NCI-H128 (cell line): Measurements from ENCODE around the gene ZNF827.

Experiments used
- DNase-seq: peaks from one replicate; lab custom pipeline; 2025; ENCODE audit not compliant: unreplicated experiment; lab: John Stamatoyannopoulos, UW

Gene ZNF827

GRCh38 chr4:145890689-145891088 lies 47.9 kb downstream of the ZNF827 start:
- no peak for DNase-seq

GRCh38 chr4:145888393-145888792 lies 50.2 kb downstream of the ZNF827 start:
- DNase-seq, result no peak

- no peak for DNase-seq
These were observed 51.2 kb downstream of the ZNF827 start for GRCh38 chr4:145887241-145887991.

- DNase-seq, result no peak
These were observed 51.8 kb downstream of the ZNF827 start for GRCh38 chr4:145886871-145887240.

- no peak for DNase-seq
These were observed 53.0 kb downstream of the ZNF827 start for GRCh38 chr4:145885666-145886065.

GRCh38 chr4:145884775-145885174 lies 53.8 kb downstream of the ZNF827 start:
- no peak for DNase-seq

GRCh38 chr4:145883101-145883694 lies 55.4 kb downstream of the ZNF827 start:
- DNase-seq, result no peak

GRCh38 chr4:145882604-145883003 lies 56.0 kb downstream of the ZNF827 start:
- no peak for DNase-seq

GRCh38 chr4:145881989-145882388 lies 56.6 kb downstream of the ZNF827 start:
- no peak for DNase-seq

- no peak for DNase-seq
These were observed 57.0 kb downstream of the ZNF827 start for GRCh38 chr4:145881576-145881975.

- no peak for DNase-seq
These were observed 58.2 kb downstream of the ZNF827 start for GRCh38 chr4:145880355-145880960.

- no peak for DNase-seq
These were observed 59.0 kb downstream of the ZNF827 start for GRCh38 chr4:145879598-145879997.

GRCh38 chr4:145878501-145879435 lies 59.9 kb downstream of the ZNF827 start:
- DNase-seq, result no peak

- no peak for DNase-seq
These were observed 62.0 kb downstream of the ZNF827 start for GRCh38 chr4:145876531-145877180.

- no peak for DNase-seq
These were observed 64.7 kb downstream of the ZNF827 start for GRCh38 chr4:145873901-145874300.

- DNase-seq, result no peak
These were observed 67.4 kb downstream of the ZNF827 start for GRCh38 chr4:145871209-145871608.

- DNase-seq, result no peak
These were observed 68.2 kb downstream of the ZNF827 start for GRCh38 chr4:145870155-145871020.

- DNase-seq, result no peak
These were observed 69.8 kb downstream of the ZNF827 start for GRCh38 chr4:145868637-145869409.

- DNase-seq, result no peak
These were observed 71.2 kb downstream of the ZNF827 start for GRCh38 chr4:145867406-145867805.
